ENCODE measurements around the gene PARVA. TPM values are rescaled to one million over a fixed set of nuclear protein-coding genes. Genes with fewer than 3 reads are reported as not detected.

Gene PARVA
- total RNA-seq, 2 experiments from 2014 or later = not detected

- H4K20me1 ChIP-seq (ENCODE audit: insufficient read depth, low read length) = no peaks in the 10 kb centered on the region
- H3K36me3 ChIP-seq (ENCODE audit: insufficient read depth, low read length) = no peaks in the 10 kb centered on the region
- H3K4me2 ChIP-seq (ENCODE audit: low read length) = no peak overlapping the region
- ChIA-PET POLR2A (interaction anchor here (0.7 kb wide), 1 partner anchor 304 kb away, joined by 3 read pairs; no protein-coding TSS in a partner anchor), CTCF (ENCODE audit: unreplicated experiment) (no interaction called here)
- DNase-seq (ENCODE audit: low spot score) = no peak
- intact Hi-C loops (cut with micrococcal nuclease; ENCODE audit: unreplicated experiment) = no loop called here
- BruUV-seq (replicated peaks) = no TSS peak
- no peaks in the 10 kb centered on the region for H3K79me2 ChIP-seq (ENCODE audit: insufficient read depth, low read depth, low read length)
- no peaks in the 10 kb centered on the region for H3K9me2 ChIP-seq (ENCODE audit: insufficient read depth, low read length)
- H3K9me3 ChIP-seq (ENCODE audit: low read length) = no peaks in the 10 kb centered on the region
- TF ChIP-seq EZH2phosphoT487 (IDR thresholded peaks at IDR 0.05; ENCODE audit: borderline replicate concordance, low read depth, low read length) = no peak
- no peak for TF ChIP-seq CTCF (conservative IDR thresholded peaks at IDR 0.05; ENCODE audit: low read length)
- no peak overlapping the region for H2AFZ ChIP-seq (ENCODE audit: low read length)
- H3K4me1 ChIP-seq (ENCODE audit: insufficient read depth, low read length, poor library complexity, severe bottlenecking) = no peaks in the 10 kb centered on the region
- H3K4me3 ChIP-seq (ENCODE audit: low read depth, low read length, poor library complexity, severe bottlenecking) = no peak overlapping the region
- H3K27ac ChIP-seq (ENCODE audit: low read depth, low read length, poor library complexity, severe bottlenecking) = no peak overlapping the region
Measured at GRCh38 chr11:12542186-12542935, 165.0 kb downstream of the PARVA start.

- ChIA-PET CTCF (ENCODE audit: unreplicated experiment) (no interaction called here), POLR2A (no interaction called here)
- intact Hi-C loops (cut with micrococcal nuclease; ENCODE audit: unreplicated experiment) = no loop called here
- TF ChIP-seq CTCF (conservative IDR thresholded peaks at IDR 0.05; ENCODE audit: low read length) (no peak), EZH2phosphoT487 (IDR thresholded peaks at IDR 0.05; ENCODE audit: borderline replicate concordance, low read depth, low read length) (no peak)
- Histone ChIP-seq H3K36me3 (ENCODE audit: insufficient read depth, low read length) (no peaks in the 10 kb centered on the region), H2AFZ (ENCODE audit: low read length) (no peak overlapping the region), H3K9me2 (ENCODE audit: insufficient read depth, low read length) (no peaks in the 10 kb centered on the region), H4K20me1 (ENCODE audit: insufficient read depth, low read length) (no peaks in the 10 kb centered on the region), H3K4me2 (ENCODE audit: low read length) (no peak overlapping the region), H3K27ac (ENCODE audit: low read depth, low read length, poor library complexity, severe bottlenecking) (no peak overlapping the region), H3K4me1 (ENCODE audit: insufficient read depth, low read length, poor library complexity, severe bottlenecking) (no peaks in the 10 kb centered on the region), H3K4me3 (ENCODE audit: low read depth, low read length, poor library complexity, severe bottlenecking) (no peak overlapping the region), H3K79me2 (ENCODE audit: insufficient read depth, low read depth, low read length) (no peaks in the 10 kb centered on the region), H3K9me3 (ENCODE audit: low read length) (no peaks in the 10 kb centered on the region)
- DNase-seq (ENCODE audit: low spot score) = no peak
- no TSS peak for BruUV-seq (replicated peaks)
Measured at GRCh38 chr11:12543596-12544415, 166.4 kb downstream of the PARVA start.
